ENCODE measurements around the gene CARHSP1. TPM values are rescaled to one million over a fixed set of nuclear protein-coding genes. Genes with fewer than 3 reads are reported as not detected.

CARHSP1 gene
- total RNA-seq, 1 donor from 2014 or later, result 115 TPM

- H3K36me3 ChIP-seq, result no peaks in the 10 kb centered on the region
- peaks cover 2% of the 10 kb centered on the region for H3K27me3 Mint-ChIP-seq (ENCODE audit: insufficient read depth, low read depth)
- H3K4me3 ChIP-seq, result no peak overlapping the region
- no peak overlapping the region for H3K4me3 Mint-ChIP-seq
- peaks cover 4% of the 10 kb centered on the region for H3F3A ChIP-seq (ENCODE audit: low read depth)
- H3K27ac ChIP-seq, result no peak overlapping the region
- no peaks in the 10 kb centered on the region for H3K9me3 Mint-ChIP-seq
- H3K27me3 ChIP-seq, result no peaks in the 10 kb centered on the region
- no peak for TF ChIP-seq EZH2 (IDR thresholded peaks at IDR 0.05)
- TF ChIP-seq CTCF (IDR thresholded peaks at IDR 0.05), result no peak
- no peak for TF ChIP-seq EZH2phosphoT487 (IDR thresholded peaks at IDR 0.05)
- no peaks in the 10 kb centered on the region for H3K9me3 ChIP-seq (ENCODE audit: low read depth)
- H3K36me3 Mint-ChIP-seq, result peaks cover 43% of the 10 kb centered on the region
- H3K27ac Mint-ChIP-seq, result no peak overlapping the region
- no peaks in the 10 kb centered on the region for H4K20me1 ChIP-seq (ENCODE audit: low read depth)
- H3K4me1 Mint-ChIP-seq, result peaks cover 11% of the 10 kb centered on the region
- no peaks in the 10 kb centered on the region for H3K4me1 ChIP-seq
- H2AFZ ChIP-seq (replicated peaks), result no peak overlapping the region
- H3K79me2 ChIP-seq (ENCODE audit: low read depth), result no peaks in the 10 kb centered on the region
- no peak overlapping the region for H3K4me2 ChIP-seq
- DNase-seq (ENCODE audit: low spot score), result no peak
- no peak overlapping the region for H3K9ac ChIP-seq
Observed at GRCh38 chr16:8816967-8817655, 51.7 kb downstream of the CARHSP1 start.

- no peaks in the 10 kb centered on the region for H3K27me3 Mint-ChIP-seq (ENCODE audit: insufficient read depth, low read depth)
Observed at GRCh38 chr16:8814095-8814806, 54.6 kb downstream of the CARHSP1 start.

GRCh38 chr16:8812162-8812843 lies 56.5 kb downstream of the CARHSP1 start:
- H3K4me1 Mint-ChIP-seq, result no peaks in the 10 kb centered on the region
- no peak overlapping the region for H3K9ac ChIP-seq
- no peaks in the 10 kb centered on the region for H3K27me3 Mint-ChIP-seq (ENCODE audit: insufficient read depth, low read depth)
- H3K36me3 Mint-ChIP-seq, result peaks cover 31% of the 10 kb centered on the region
- H3K27ac ChIP-seq, result no peak overlapping the region
- peaks cover 4% of the 10 kb centered on the region for H3F3A ChIP-seq (ENCODE audit: low read depth)
- no peaks in the 10 kb centered on the region for H3K79me2 ChIP-seq (ENCODE audit: low read depth)
- no peaks in the 10 kb centered on the region for H3K4me1 ChIP-seq
- H3K9me3 Mint-ChIP-seq, result no peaks in the 10 kb centered on the region
- H4K20me1 ChIP-seq (ENCODE audit: low read depth), result no peaks in the 10 kb centered on the region
- H3K36me3 ChIP-seq, result no peaks in the 10 kb centered on the region
- DNase-seq (ENCODE audit: low spot score), result no peak
- H3K4me3 ChIP-seq, result no peak overlapping the region
- H3K4me2 ChIP-seq, result no peak overlapping the region
- no peak overlapping the region for H3K4me3 Mint-ChIP-seq
- no peak overlapping the region for H2AFZ ChIP-seq (replicated peaks)
- no peak overlapping the region for H3K27ac Mint-ChIP-seq
- no peak for TF ChIP-seq EZH2 (IDR thresholded peaks at IDR 0.05)
- TF ChIP-seq CTCF (IDR thresholded peaks at IDR 0.05), result no peak
- TF ChIP-seq EZH2phosphoT487 (IDR thresholded peaks at IDR 0.05), result no peak
- H3K27me3 ChIP-seq, result no peaks in the 10 kb centered on the region
- no peaks in the 10 kb centered on the region for H3K9me3 ChIP-seq (ENCODE audit: low read depth)

More at GRCh38 chr16:8814095-8814806, 54.6 kb downstream of the CARHSP1 start:
- H3K27me3 ChIP-seq, result no peaks in the 10 kb centered on the region
- no peak overlapping the region for H3K4me3 ChIP-seq
- H2AFZ ChIP-seq (replicated peaks), result no peak overlapping the region
- H3K4me1 ChIP-seq, result no peaks in the 10 kb centered on the region
- no peak overlapping the region for H3K27ac ChIP-seq
- H3K36me3 ChIP-seq, result no peaks in the 10 kb centered on the region
- H3K4me2 ChIP-seq, result no peak overlapping the region
- Mint-ChIP-seq H3K4me1 (peaks cover 7% of the 10 kb centered on the region), H3K4me3 (no peak overlapping the region), H3K9me3 (no peaks in the 10 kb centered on the region), H3K36me3 (peaks cover 32% of the 10 kb centered on the region), H3K27ac (no peak overlapping the region)
- H3K9me3 ChIP-seq (ENCODE audit: low read depth), result no peaks in the 10 kb centered on the region
- TF ChIP-seq EZH2phosphoT487 (IDR thresholded peaks at IDR 0.05), result no peak
- TF ChIP-seq CTCF (IDR thresholded peaks at IDR 0.05), result no peak
- no peak for TF ChIP-seq EZH2 (IDR thresholded peaks at IDR 0.05)
- no peaks in the 10 kb centered on the region for H4K20me1 ChIP-seq (ENCODE audit: low read depth)
- no peaks in the 10 kb centered on the region for H3K79me2 ChIP-seq (ENCODE audit: low read depth)
- DNase-seq (ENCODE audit: low spot score), result no peak
- peaks cover 4% of the 10 kb centered on the region for H3F3A ChIP-seq (ENCODE audit: low read depth)
- H3K9ac ChIP-seq, result no peak overlapping the region
